ENCODE measurements around the gene ZNF580. TPM values are rescaled to one million over a fixed set of nuclear protein-coding genes. Genes with fewer than 3 reads are reported as not detected.

Gene ZNF580
- total and polyA plus RNA-seq, 2 of the 8 experiments (the other 6 are each of a cell fraction or from before 2014, with no cell fraction given): 12.0 to 24.6 TPM

- TF ChIP-seq CHD7 (IDR thresholded peaks at IDR 0.05; ENCODE audit: insufficient replicate concordance, low read length): no peak
- no peak for TF ChIP-seq POLR2AphosphoS5 (IDR thresholded peaks at IDR 0.05; ENCODE audit: low read depth, low read length)
- no peak for TF ChIP-seq SP4 (IDR thresholded peaks at IDR 0.05; ENCODE audit: low read length)
- no peak for TF ChIP-seq USF2 (IDR thresholded peaks at IDR 0.05; ENCODE audit: low read length)
- no peak for TF ChIP-seq CTBP2 (IDR thresholded peaks at IDR 0.05; ENCODE audit: borderline replicate concordance, insufficient read depth, insufficient read length, low read length)
- TF ChIP-seq FOSL1 (IDR thresholded peaks at IDR 0.05; ENCODE audit: insufficient read depth, low read depth, low read length): no peak
- no peak for TF ChIP-seq JUND (IDR thresholded peaks at IDR 0.05; ENCODE audit: low read length)
- TF ChIP-seq TBP (IDR thresholded peaks at IDR 0.05; ENCODE audit: low read depth, low read length): no peak
- TF ChIP-seq JUN (IDR thresholded peaks at IDR 0.05; ENCODE audit: low read depth, low read length): no peak
- no peak for TF ChIP-seq HDAC2 (IDR thresholded peaks at IDR 0.05; ENCODE audit: borderline replicate concordance in 1 of 2, low read depth in 2 of 2, low read length in 2 of 2)
These were observed 43.3 kb upstream of the ZNF580 start (continued) for GRCh38 chr19:55597501-55597921.

Data from H1 (cell line).